ENCODE results near the gene CTAG1A. TPM values are rescaled to one million over a fixed set of nuclear protein-coding genes. Genes with fewer than 3 reads are reported as not detected.

CTAG1A gene
- total and polyA plus RNA-seq, 7 donors: not detected

Other genes starting within 250 kb of the CTAG1A start
- 10 to 100 TPM; 66.9 to 92.5 (median 76.4) TPM for gene FLNA, start 210.5 kb upstream of the CTAG1A start, total RNA-seq
- gene FLNA, start 210.5 kb upstream of the CTAG1A start, polyA plus RNA-seq: 100 to 1,000 TPM in 1 of 3 donors, 10 to 100 TPM in 2; 45.7 to 106 (median 56.0) TPM
- gene EMD, start 205.8 kb upstream of the CTAG1A start, total RNA-seq: 10 to 100 TPM; 61.1 to 78.2 (median 66.5) TPM
- 100 to 1,000 TPM in 1 of 3 donors, 10 to 100 TPM in 2; 91.6 to 101 (median 94.9) TPM for gene EMD, start 205.8 kb upstream of the CTAG1A start, polyA plus RNA-seq
- gene RPL10, start 186.8 kb upstream of the CTAG1A start, total RNA-seq: 1,000 to 10,000 TPM; 1,403 to 2,633 (median 2,325) TPM
- 1,000 to 10,000 TPM; 4,938 to 5,433 (median 5,248) TPM for gene RPL10, start 186.8 kb upstream of the CTAG1A start, polyA plus RNA-seq
- 100 to 1,000 TPM in 2 of 4 donors, 10 to 100 TPM in 2; 72.6 to 149 (median 111) TPM for gene DNASE1L1, start 175.9 kb upstream of the CTAG1A start, total RNA-seq
- 10 to 100 TPM; 42.2 to 75.1 (median 71.1) TPM for gene DNASE1L1, start 175.9 kb upstream of the CTAG1A start, polyA plus RNA-seq
- gene TAFAZZIN, start 173.6 kb upstream of the CTAG1A start, total RNA-seq: 10 to 100 TPM; 17.7 to 25.5 (median 23.6) TPM
- 10 to 100 TPM; 19.2 to 21.8 (median 20.7) TPM for gene TAFAZZIN, start 173.6 kb upstream of the CTAG1A start, polyA plus RNA-seq
- 10 to 100 TPM; 34.1 to 38.6 (median 34.5) TPM for gene ATP6AP1, start 156.5 kb upstream of the CTAG1A start, total RNA-seq
- gene ATP6AP1, start 156.5 kb upstream of the CTAG1A start, polyA plus RNA-seq: 10 to 100 TPM; 28.3 to 37.1 (median 31.0) TPM
- gene GDI1, start 148.0 kb upstream of the CTAG1A start, total RNA-seq: 10 to 100 TPM; 37.4 to 57.7 (median 49.8) TPM
- 10 to 100 TPM; 37.4 to 52.4 (median 50.7) TPM for gene GDI1, start 148.0 kb upstream of the CTAG1A start, polyA plus RNA-seq
- 10 to 100 TPM; 48.6 to 75.7 (median 55.6) TPM for gene FAM50A, start 141.0 kb upstream of the CTAG1A start, total RNA-seq
- gene FAM50A, start 141.0 kb upstream of the CTAG1A start, polyA plus RNA-seq: 100 to 1,000 TPM in 1 of 3 donors, 10 to 100 TPM in 2; 55.0 to 117 (median 86.5) TPM
- gene PLXNA3, start 126.9 kb upstream of the CTAG1A start, total RNA-seq: 1 to 10 TPM; 3.3 to 6.5 (median 6.0) TPM
- gene PLXNA3, start 126.9 kb upstream of the CTAG1A start, polyA plus RNA-seq: 1 to 10 TPM; 1.7 to 2.6 (median 2.5) TPM
- 10 to 100 TPM; 10.7 to 24.1 (median 22.7) TPM for gene LAGE3, start 105.9 kb upstream of the CTAG1A start, total RNA-seq
- 10 to 100 TPM; 24.3 to 64.8 (median 27.4) TPM for gene LAGE3, start 105.9 kb upstream of the CTAG1A start, polyA plus RNA-seq
- gene UBL4A, start 98.5 kb upstream of the CTAG1A start, total RNA-seq: 10 to 100 TPM; 38.3 to 69.9 (median 46.3) TPM
- 100 to 1,000 TPM in 2 of 3 donors, 10 to 100 TPM in 1; 64.4 to 118 (median 106) TPM for gene UBL4A, start 98.5 kb upstream of the CTAG1A start, polyA plus RNA-seq
- gene SLC10A3, start 94.5 kb upstream of the CTAG1A start, total RNA-seq: 10 to 100 TPM in 3 of 4 donors, 1 to 10 TPM in 1; 7.2 to 15.7 (median 13.8) TPM
- gene SLC10A3, start 94.5 kb upstream of the CTAG1A start, polyA plus RNA-seq: 10 to 100 TPM; 16.3 to 39.8 (median 32.2) TPM
- 10 to 100 TPM; 29.7 to 34.8 (median 32.8) TPM for gene FAM3A, start 68.9 kb upstream of the CTAG1A start, total RNA-seq
- gene FAM3A, start 68.9 kb upstream of the CTAG1A start, polyA plus RNA-seq: 10 to 100 TPM; 37.5 to 40.4 (median 37.7) TPM
- gene G6PD, start 38.3 kb upstream of the CTAG1A start, total RNA-seq: 1 to 10 TPM; 6.2 to 9.1 (median 7.1) TPM
- 1 to 10 TPM; 3.2 to 7.8 (median 4.6) TPM for gene G6PD, start 38.3 kb upstream of the CTAG1A start, polyA plus RNA-seq
- 10 to 100 TPM; 11.3 to 27.5 (median 16.9) TPM for gene IKBKG, start 37.5 kb upstream of the CTAG1A start, total RNA-seq
- gene IKBKG, start 37.5 kb upstream of the CTAG1A start, polyA plus RNA-seq: 10 to 100 TPM; 16.9 to 28.8 (median 22.8) TPM
- gene CTAG1B, start 34.1 kb downstream of the CTAG1A start, total RNA-seq: not detected
- not detected for gene CTAG1B, start 34.1 kb downstream of the CTAG1A start, polyA plus RNA-seq
- under 1 TPM in 1 of 4 donors, not detected in 3; 0.39 TPM for gene CTAG2, start 68.4 kb downstream of the CTAG1A start, total RNA-seq
- 1 to 10 TPM in 1 of 3 donors, not detected in 2; 4.9 TPM for gene CTAG2, start 68.4 kb downstream of the CTAG1A start, polyA plus RNA-seq
- 1 to 10 TPM; 1.0 to 3.4 (median 1.4) TPM for gene GAB3, start 165.9 kb downstream of the CTAG1A start, total RNA-seq
- 1 to 10 TPM in 1 of 3 donors, under 1 TPM in 2; 0.61 to 3.2 (median 0.65) TPM for gene GAB3, start 165.9 kb downstream of the CTAG1A start, polyA plus RNA-seq
- gene DKC1, start 177.7 kb downstream of the CTAG1A start, total RNA-seq: 10 to 100 TPM; 21.2 to 45.5 (median 34.6) TPM
- gene DKC1, start 177.7 kb downstream of the CTAG1A start, polyA plus RNA-seq: 10 to 100 TPM; 23.4 to 61.0 (median 38.2) TPM
- 10 to 100 TPM; 15.1 to 21.3 (median 18.8) TPM for gene MPP1, start 220.4 kb downstream of the CTAG1A start, total RNA-seq
- 10 to 100 TPM; 13.9 to 22.1 (median 15.1) TPM for gene MPP1, start 220.4 kb downstream of the CTAG1A start, polyA plus RNA-seq
- gene SMIM9, start 249.5 kb downstream of the CTAG1A start, total RNA-seq: not detected
- gene SMIM9, start 249.5 kb downstream of the CTAG1A start, polyA plus RNA-seq: not detected